ENCODE data around the gene COL1A1.

COL1A1 gene

DNA sequence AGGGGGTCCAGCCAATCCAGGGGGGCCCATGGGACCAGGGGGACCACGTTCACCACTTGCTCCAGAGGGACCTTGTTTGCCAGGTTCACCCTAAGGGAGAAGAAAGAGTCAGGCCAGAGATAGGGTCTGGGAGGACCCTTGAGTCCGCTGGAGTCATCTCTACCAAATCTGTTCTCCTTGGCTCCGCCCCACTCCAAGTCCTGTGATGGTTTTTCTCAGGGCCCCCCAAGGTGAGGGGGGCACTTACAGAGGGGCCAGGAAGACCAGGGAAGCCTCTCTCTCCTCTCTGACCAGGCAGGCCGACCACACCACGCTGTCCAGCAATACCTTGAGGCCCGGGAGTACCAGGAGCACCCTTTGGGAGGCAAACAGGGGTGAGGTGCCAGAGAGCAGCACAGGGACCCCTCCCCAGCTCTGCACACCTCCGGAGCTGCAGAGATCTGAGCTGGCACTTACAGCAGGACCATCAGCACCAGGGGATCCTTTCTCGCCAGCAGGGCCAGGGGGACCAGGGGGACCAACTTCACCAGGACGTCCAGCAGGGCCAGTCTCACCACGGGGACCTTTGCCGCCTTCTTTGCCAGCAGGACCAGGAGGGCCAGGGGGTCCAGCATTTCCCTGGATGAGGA, 12.4 kb downstream of the COL1A1 start:
- no peak overlapping the region for H3K27ac Mint-ChIP-seq
- H3K36me3 Mint-ChIP-seq (ENCODE audit: low read depth): no peaks in the 10 kb centered on the region
- H3K4me3 Mint-ChIP-seq: no peak overlapping the region
- no peaks in the 10 kb centered on the region for H3K9me3 Mint-ChIP-seq
- no peak for DNase-seq (ENCODE audit: low spot score)
- H3K4me1 Mint-ChIP-seq (ENCODE audit: low read depth): peaks cover 2% of the 10 kb centered on the region
- no peaks in the 10 kb centered on the region for H3K27me3 Mint-ChIP-seq (ENCODE audit: low read depth)

DNA sequence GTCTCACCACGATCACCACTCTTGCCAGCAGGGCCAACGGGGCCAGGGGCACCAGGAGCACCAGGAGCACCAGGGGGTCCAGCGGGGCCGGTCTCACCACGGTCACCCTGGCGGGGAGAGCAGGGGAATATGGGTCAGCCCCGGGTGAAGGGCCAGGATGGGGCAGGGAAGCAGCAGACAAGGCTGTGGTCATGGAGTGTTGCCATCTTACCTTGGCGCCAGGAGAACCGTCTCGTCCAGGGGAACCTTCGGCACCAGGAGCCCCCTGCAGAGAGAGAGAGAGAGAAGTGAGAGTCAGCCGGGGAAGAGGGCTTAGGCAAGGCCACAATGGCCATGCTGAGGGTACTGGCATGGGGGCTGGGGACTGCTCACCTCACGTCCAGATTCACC, 12.9 kb downstream of the COL1A1 start:
- no peak for DNase-seq (ENCODE audit: low spot score)
- no peaks in the 10 kb centered on the region for H3K9me3 Mint-ChIP-seq
- no peak overlapping the region for H3K27ac Mint-ChIP-seq
- H3K36me3 Mint-ChIP-seq (ENCODE audit: low read depth): no peaks in the 10 kb centered on the region
- peaks cover 7% of the 10 kb centered on the region for H3K4me1 Mint-ChIP-seq (ENCODE audit: low read depth)
- H3K27me3 Mint-ChIP-seq (ENCODE audit: low read depth): no peaks in the 10 kb centered on the region
- H3K4me3 Mint-ChIP-seq: no peak overlapping the region

DNA sequence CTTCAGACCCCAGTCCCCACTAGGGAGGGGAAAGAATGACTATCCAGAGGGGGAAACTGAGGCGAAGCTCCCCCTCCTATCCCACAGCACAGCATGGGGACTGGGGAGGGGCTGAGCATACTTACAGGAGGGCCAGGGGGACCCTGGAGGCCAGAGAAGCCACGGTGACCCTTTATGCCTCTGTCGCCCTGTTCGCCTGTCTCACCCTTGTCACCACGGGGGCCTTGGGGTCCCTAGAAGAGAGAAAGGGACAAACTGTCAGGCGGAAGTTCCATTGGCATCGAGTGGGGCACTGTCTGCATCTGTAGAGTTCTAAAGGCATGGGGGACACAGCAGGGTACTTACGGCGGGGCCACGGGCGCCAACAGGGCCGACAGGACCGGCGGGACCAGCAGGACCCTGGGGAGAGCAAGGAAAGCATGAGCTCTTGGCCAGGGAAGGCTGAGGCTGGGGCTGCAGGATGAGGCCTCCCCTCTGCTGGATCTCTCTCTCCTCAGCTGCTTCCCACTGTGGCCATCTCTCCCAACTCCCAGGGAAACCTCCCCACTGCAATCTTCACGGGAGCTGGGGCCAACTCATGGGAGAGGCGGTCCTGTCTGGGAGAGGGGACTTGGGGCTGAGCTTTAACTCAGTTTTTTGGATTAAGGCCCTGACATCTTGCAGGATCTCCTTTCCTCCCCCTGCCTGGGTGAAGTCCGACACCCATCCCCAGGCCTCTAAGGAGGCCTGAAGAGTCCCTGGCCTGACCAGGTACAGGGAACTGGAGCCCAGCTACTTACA, 13.5 kb downstream of the COL1A1 start:
- H3K36me3 Mint-ChIP-seq (ENCODE audit: low read depth): no peaks in the 10 kb centered on the region
- peaks cover 10% of the 10 kb centered on the region for H3K4me1 Mint-ChIP-seq (ENCODE audit: low read depth)
- H3K27ac Mint-ChIP-seq: no peak overlapping the region
- no peak overlapping the region for H3K4me3 Mint-ChIP-seq
- H3K27me3 Mint-ChIP-seq (ENCODE audit: low read depth): no peaks in the 10 kb centered on the region
- H3K9me3 Mint-ChIP-seq: no peaks in the 10 kb centered on the region
- DNase-seq (ENCODE audit: low spot score): no peak

DNA sequence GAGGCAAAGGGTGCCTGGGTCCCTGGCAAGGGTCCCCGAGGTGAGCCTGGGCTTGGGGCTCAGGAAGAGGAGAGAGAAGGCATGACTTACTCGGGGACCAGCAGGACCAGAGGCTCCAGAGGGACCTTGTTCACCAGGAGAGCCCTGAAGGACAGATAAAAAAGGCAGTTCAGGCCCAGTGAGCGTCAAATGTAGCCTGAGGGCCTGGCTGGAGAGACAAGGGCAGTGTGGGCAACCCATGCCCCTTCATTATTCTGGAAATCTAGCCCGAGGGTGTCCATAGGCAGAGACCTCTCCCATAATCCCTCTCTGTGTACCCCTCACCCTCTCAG, 14.1 kb downstream of the COL1A1 start:
- H3K9me3 Mint-ChIP-seq: no peaks in the 10 kb centered on the region
- no peaks in the 10 kb centered on the region for H3K36me3 Mint-ChIP-seq (ENCODE audit: low read depth)
- H3K27me3 Mint-ChIP-seq (ENCODE audit: low read depth): no peaks in the 10 kb centered on the region
- H3K4me3 Mint-ChIP-seq: no peak overlapping the region
- DNase-seq (ENCODE audit: low spot score): no peak
- peaks cover 13% of the 10 kb centered on the region for H3K4me1 Mint-ChIP-seq (ENCODE audit: low read depth)
- no peak overlapping the region for H3K27ac Mint-ChIP-seq

DNA sequence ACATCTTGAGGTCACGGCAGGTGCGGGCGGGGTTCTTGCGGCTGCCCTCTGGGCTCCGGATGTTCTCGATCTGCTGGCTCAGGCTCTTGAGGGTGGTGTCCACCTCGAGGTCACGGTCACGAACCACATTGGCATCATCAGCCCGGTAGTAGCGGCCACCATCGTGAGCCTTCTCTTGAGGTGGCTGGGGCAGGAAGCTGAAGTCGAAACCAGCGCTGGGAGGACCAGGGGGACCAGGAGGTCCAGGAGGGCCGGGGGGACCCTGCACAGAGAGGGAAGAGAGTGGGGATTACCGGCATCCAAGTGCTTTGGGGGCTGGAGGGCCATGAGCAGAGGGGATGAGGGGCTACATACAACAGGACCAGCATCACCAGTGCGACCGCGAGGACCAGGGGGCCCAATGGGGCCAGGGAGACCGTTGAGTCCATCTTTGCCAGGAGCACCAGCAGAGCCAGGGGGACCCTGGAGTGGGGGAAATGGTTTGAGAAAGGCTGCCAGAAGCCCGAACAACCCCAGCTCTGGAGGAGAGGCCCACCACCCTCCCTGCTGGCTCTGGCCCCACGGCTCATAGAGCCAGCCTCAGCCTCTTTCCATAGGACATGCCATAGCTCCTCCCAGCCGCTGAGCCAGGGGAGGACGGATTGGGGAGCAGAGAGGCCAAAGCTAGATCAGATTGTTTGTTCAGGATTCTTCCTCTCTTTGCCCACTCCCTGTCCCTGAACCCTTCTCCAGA, 14.6 kb downstream of the COL1A1 start:
- Mint-ChIP-seq H3K4me1 (ENCODE audit: low read depth) (peaks cover 13% of the 10 kb centered on the region), H3K9me3 (no peaks in the 10 kb centered on the region), H3K36me3 (ENCODE audit: low read depth) (no peaks in the 10 kb centered on the region), H3K4me3 (no peak overlapping the region), H3K27ac (no peak overlapping the region), H3K27me3 (ENCODE audit: low read depth) (no peaks in the 10 kb centered on the region)
- no peak for DNase-seq (ENCODE audit: low spot score)

GRCh38 chr17:50185631-50186471, 15.6 kb downstream of the COL1A1 start:
- Mint-ChIP-seq H3K4me3 (no peak overlapping the region), H3K27me3 (ENCODE audit: low read depth) (no peaks in the 10 kb centered on the region), H3K27ac (no peak overlapping the region), H3K36me3 (ENCODE audit: low read depth) (no peaks in the 10 kb centered on the region), H3K4me1 (ENCODE audit: low read depth) (peaks cover 13% of the 10 kb centered on the region), H3K9me3 (no peaks in the 10 kb centered on the region)
- no peak for DNase-seq (ENCODE audit: low spot score)

DNA sequence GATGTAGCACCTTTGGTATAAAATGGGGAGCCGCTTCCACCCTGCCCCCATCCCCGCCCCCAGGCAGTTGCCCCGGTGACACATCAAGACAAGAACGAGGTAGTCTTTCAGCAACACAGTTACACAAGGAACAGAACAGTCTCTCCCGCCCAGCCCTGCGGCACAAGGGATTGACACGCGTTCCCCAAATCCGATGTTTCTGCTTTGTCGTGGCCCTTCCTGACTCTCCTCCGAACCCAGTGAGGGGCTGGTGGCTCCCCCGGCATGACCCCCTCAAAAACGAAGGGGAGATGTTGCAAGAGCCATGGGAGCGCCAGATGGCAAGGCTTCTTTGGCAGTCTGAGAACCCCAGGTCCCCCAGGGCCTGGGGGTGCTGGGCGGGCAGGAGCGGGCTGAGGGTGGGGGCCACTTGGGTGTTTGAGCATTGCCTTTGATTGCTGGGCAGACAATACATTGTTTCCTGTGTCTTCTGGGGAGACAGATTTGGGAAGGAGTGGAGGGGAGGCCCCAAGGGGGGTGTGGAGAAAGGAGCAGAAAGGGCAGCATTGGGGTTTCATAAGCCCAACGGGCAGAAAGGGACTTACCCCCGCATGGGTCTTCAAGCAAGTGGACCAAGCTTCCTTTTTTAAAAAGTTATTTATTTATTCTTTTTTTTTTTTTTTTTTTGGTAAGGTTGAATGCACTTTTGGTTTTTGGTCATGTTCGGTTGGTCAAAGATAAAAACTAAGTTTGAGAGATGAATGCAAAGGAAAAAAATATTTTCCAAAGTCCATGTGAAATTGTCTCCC, 16.6 kb downstream of the COL1A1 start:
- Mint-ChIP-seq H3K27ac (no peak overlapping the region), H3K4me3 (no peak overlapping the region), H3K9me3 (no peaks in the 10 kb centered on the region), H3K27me3 (ENCODE audit: low read depth) (no peaks in the 10 kb centered on the region), H3K36me3 (ENCODE audit: low read depth) (no peaks in the 10 kb centered on the region), H3K4me1 (ENCODE audit: low read depth) (peaks cover 13% of the 10 kb centered on the region)
- DNase-seq (ENCODE audit: low spot score): no peak

DNA sequence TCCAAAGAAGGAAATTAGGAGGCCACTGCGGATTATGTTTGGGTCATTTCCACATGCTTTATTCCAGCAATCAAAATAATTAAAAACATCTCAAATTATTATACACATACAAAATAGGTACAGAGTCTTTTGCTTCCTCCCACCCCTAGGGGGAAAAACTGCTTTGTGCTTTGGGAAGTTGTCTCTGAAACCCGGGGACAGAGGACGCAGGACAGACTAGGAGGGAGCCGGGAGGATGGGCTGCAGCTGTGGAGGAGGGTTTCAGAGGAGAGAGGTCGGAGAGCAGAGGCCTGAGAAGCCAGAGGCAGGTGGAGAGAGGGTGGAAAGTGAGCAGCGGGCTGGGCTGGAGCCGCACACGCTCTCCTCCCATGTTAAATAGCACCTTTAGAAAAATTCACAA, 17.4 kb downstream of the COL1A1 start:
- Mint-ChIP-seq H3K4me3 (peak overlapping the region; percentile 68), H3K36me3 (ENCODE audit: low read depth) (no peaks in the 10 kb centered on the region), H3K9me3 (no peaks in the 10 kb centered on the region), H3K4me1 (ENCODE audit: low read depth) (peaks cover 13% of the 10 kb centered on the region), H3K27ac (peak overlapping the region; percentile 83), H3K27me3 (ENCODE audit: low read depth) (no peaks in the 10 kb centered on the region)
- DNase-seq (ENCODE audit: low spot score): no peak

GRCh38 chr17:50183421-50183994, 17.9 kb downstream of the COL1A1 start:
- peak overlapping the region; percentile 83 for H3K27ac Mint-ChIP-seq
- H3K4me1 Mint-ChIP-seq (ENCODE audit: low read depth): peaks cover 15% of the 10 kb centered on the region
- peak overlapping the region; percentile 68 for H3K4me3 Mint-ChIP-seq
- H3K27me3 Mint-ChIP-seq (ENCODE audit: low read depth): no peaks in the 10 kb centered on the region
- no peak for DNase-seq (ENCODE audit: low spot score)
- no peaks in the 10 kb centered on the region for H3K36me3 Mint-ChIP-seq (ENCODE audit: low read depth)
- no peaks in the 10 kb centered on the region for H3K9me3 Mint-ChIP-seq

GRCh38 chr17:50182783-50183420, 18.5 kb downstream of the COL1A1 start:
- H3K36me3 Mint-ChIP-seq (ENCODE audit: low read depth): no peaks in the 10 kb centered on the region
- H3K4me3 Mint-ChIP-seq: peak overlapping the region; percentile 57
- H3K4me1 Mint-ChIP-seq (ENCODE audit: low read depth): peaks cover 21% of the 10 kb centered on the region
- no peaks in the 10 kb centered on the region for H3K9me3 Mint-ChIP-seq
- peak overlapping the region; percentile 65 for H3K27ac Mint-ChIP-seq
- no peaks in the 10 kb centered on the region for H3K27me3 Mint-ChIP-seq (ENCODE audit: low read depth)
- DNase-seq (ENCODE audit: low spot score): no peak

- no peak overlapping the region for H3K4me3 Mint-ChIP-seq
- H3K36me3 Mint-ChIP-seq (ENCODE audit: low read depth): no peaks in the 10 kb centered on the region
- no peaks in the 10 kb centered on the region for H3K9me3 Mint-ChIP-seq
- H3K4me1 Mint-ChIP-seq (ENCODE audit: low read depth): peaks cover 24% of the 10 kb centered on the region
- DNase-seq (ENCODE audit: low spot score): no peak
- no peaks in the 10 kb centered on the region for H3K27me3 Mint-ChIP-seq (ENCODE audit: low read depth)
- H3K27ac Mint-ChIP-seq: no peak overlapping the region
Measured at GRCh38 chr17:50181591-50182560, 19.6 kb downstream of the COL1A1 start.

DNA sequence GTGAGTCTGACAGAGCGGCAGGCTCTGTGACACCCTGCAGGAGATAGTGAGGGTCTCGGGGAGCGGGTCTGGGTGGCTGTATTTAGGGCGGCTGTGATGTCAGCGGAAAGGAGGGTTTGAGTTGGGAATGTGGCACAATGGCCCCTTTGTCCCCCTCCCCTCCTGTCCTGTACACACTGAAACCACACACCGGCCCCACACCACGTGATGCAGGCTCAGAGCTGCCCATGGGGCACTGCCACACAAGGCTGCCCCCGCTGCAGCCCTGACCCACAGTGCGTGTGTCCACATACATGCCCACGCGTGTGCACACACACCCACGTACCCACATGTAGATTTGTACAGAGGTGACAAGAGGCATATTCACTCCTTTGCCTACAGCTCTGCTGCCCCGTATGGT, 20.3 kb downstream of the COL1A1 start:
- H3K4me3 Mint-ChIP-seq: no peak overlapping the region
- H3K4me1 Mint-ChIP-seq (ENCODE audit: low read depth): peaks cover 24% of the 10 kb centered on the region
- no peaks in the 10 kb centered on the region for H3K27me3 Mint-ChIP-seq (ENCODE audit: low read depth)
- H3K9me3 Mint-ChIP-seq: no peaks in the 10 kb centered on the region
- DNase-seq (ENCODE audit: low spot score): no peak
- H3K27ac Mint-ChIP-seq: no peak overlapping the region
- no peaks in the 10 kb centered on the region for H3K36me3 Mint-ChIP-seq (ENCODE audit: low read depth)
